ENCODE measurements around the gene ZDHHC24.

- TF ChIP-seq EZH2 (IDR thresholded peaks at IDR 0.05): no peak
- no peak for TF ChIP-seq CTCF (IDR thresholded peaks at IDR 0.05)
These were observed 70.3 kb downstream of the ZDHHC24 start for GRCh38 chr11:66475349-66476172.

Measured in neural progenitor cell (in vitro differentiated cells).